HG03460 (cell line): Measurements from ENCODE around the gene KPNB1.
"Not testable (repeated sequence)": the region's sequence is repeated elsewhere in the genome, so short reads cannot be mapped to it uniquely, and the experiment has no call there.

Source experiments
- ATAC-seq: cut with Tn5 transposase; IDR thresholded peaks from one replicate; pipeline ENCODE4 v1.9.1; 2021; ENCODE audit not compliant: unreplicated experiment

KPNB1 gene

GRCh38 chr17:47676510-47677165 lies 26.9 kb downstream of the KPNB1 start:
- no peak for ATAC-seq

GRCh38 chr17:47678196-47678595 lies 28.5 kb downstream of the KPNB1 start:
- no peak for ATAC-seq

- ATAC-seq: no peak
Observed at GRCh38 chr17:47682138-47682537, 32.4 kb downstream of the KPNB1 start.

GRCh38 chr17:47682727-47683126 lies 33.0 kb downstream of the KPNB1 start:
- not testable (repeated sequence) for ATAC-seq

- ATAC-seq: no peak
Observed at GRCh38 chr17:47684025-47684424, 34.3 kb downstream of the KPNB1 start.

- ATAC-seq: no peak
Observed at GRCh38 chr17:47684535-47685193, 34.9 kb downstream of the KPNB1 start.

- ATAC-seq: no peak
Observed at GRCh38 chr17:47685556-47686275, 36.0 kb downstream of the KPNB1 start.

GRCh38 chr17:47686276-47686635 lies 36.5 kb downstream of the KPNB1 start:
- ATAC-seq: no peak

GRCh38 chr17:47686664-47687327 lies 37.1 kb downstream of the KPNB1 start:
- no peak for ATAC-seq

- ATAC-seq: no peak
Observed at GRCh38 chr17:47687328-47687690, 37.6 kb downstream of the KPNB1 start.

GRCh38 chr17:47687748-47688147 lies 38.0 kb downstream of the KPNB1 start:
- no peak for ATAC-seq

- no peak for ATAC-seq
Observed at GRCh38 chr17:47690121-47690520, 40.4 kb downstream of the KPNB1 start.

- no peak for ATAC-seq
Observed at GRCh38 chr17:47692137-47692894, 42.6 kb downstream of the KPNB1 start.

GRCh38 chr17:47692895-47693730 lies 43.4 kb downstream of the KPNB1 start:
- no peak for ATAC-seq

- no peak for ATAC-seq
Observed at GRCh38 chr17:47693731-47694580, 44.2 kb downstream of the KPNB1 start, which contains the start of gene TBKBP1. TSS of gene TBKBP1 (plus strand) at chr17:47694161. CDS start at chr17:47696113, 1,952 bp downstream.

GRCh38 chr17:47694581-47695428 lies 45.1 kb downstream of the KPNB1 start:
- no peak for ATAC-seq

GRCh38 chr17:47695429-47696376 lies 46.0 kb downstream of the KPNB1 start:
- no peak for ATAC-seq
